ENCODE data around the gene TAAR8. TPM values are rescaled to one million over a fixed set of nuclear protein-coding genes. Genes with fewer than 3 reads are reported as not detected.
A peak's percentile ranks its signal among the peaks of the same experiment; 100 is the strongest.

TAAR8 gene
- total and polyA plus RNA-seq, 2 donors (not counting 1 experiment from before 2014, with no cell fraction given), result not detected

DNA sequence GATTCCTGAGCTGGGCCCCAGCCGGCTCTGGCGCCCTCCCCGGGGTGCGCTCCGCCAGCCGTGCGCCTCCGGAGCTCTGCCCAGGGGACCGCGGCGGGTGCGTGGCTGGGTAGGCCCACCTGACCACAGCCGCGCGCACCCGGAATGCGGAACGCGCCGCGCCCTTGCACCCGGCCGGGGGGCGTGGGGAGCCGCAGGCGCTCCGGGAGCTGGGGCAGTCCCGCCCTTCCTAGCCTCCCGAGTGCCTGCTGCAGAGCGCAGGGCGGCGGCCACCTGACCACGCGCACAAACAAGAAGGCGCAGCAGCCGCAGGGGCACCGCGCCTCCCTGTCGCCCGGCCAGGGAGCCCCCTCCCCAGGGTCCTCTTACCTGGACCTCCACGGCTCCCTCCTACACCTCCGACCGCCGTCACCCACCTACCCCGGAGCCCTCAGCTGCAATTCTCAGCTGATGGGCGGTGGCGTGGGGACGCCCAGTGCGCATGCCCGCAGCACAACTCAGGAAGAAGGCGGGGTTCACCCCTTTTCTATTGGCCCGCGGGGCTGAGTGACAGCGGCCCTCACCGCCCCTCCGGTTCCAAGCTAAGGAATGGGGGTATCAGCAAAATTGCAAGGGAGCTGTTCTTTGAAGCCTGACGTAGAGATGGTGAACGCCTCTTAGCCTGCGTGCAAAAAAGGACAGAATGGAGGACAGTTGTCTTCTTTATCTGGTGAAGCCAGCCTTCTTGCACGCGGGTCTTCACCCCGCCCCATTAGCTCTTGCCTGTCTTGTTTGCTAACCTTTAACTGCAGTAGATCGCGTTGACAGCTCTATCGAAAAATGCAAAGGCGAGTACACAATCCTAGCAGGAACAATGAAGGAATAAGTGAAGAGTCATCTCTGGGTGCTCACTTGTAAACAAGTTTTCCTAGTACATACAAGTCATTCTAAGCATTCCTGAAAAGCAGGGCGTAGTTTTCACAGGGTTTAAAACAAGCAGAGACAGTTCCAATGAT, 39.5 kb upstream of the TAAR8 start, which contains the start of gene STX7:
TSS of gene STX7 (minus strand) at position 479 of the 995 bp plus-strand sequence. CDS start 9,586 bp downstream, outside the sequence.
- ChIA-PET CTCF (interaction anchor here (0.8 to 8.5 kb wide), 13 partner anchors 12 to 310 kb away, joined by 3 to 81 read pairs (median 6); partner anchors contain the start of gene SLC18B1), POLR2A (interaction anchor here (1.0 to 2.7 kb wide), 12 partner anchors 12 to 301 kb away, joined by 3 to 27 read pairs (median 6); partner anchors contain the start of genes RPS12 and SLC18B1)
- no peaks in the 10 kb centered on the region for H3K27me3 ChIP-seq (replicated peaks in 1 of 4; ENCODE audit: control extremely low read depth in 1 of 4, control insufficient read depth in 3 of 4, insufficient read depth in 4 of 4, low read length in 3 of 4)
- intact Hi-C loops (cut with micrococcal nuclease), result loop anchor here (1.0 to 10.0 kb wide), 7 partner anchors 18 to 1448 kb away; partner anchors contain the start of genes EPB41L2, RPS12, SLC18B1 and TBPL1
- Mint-ChIP-seq H3K9me3 (ENCODE audit: insufficient read depth) (no peaks in the 10 kb centered on the region), H3K27me3 (no peaks in the 10 kb centered on the region), H3K4me1 (peaks cover 56% of the 10 kb centered on the region), H3K27ac (peak within 1 kb of the TSS; percentile 95), H3K4me3 (peak within 1 kb of the TSS; percentile 93)
- peaks cover 65% of the 10 kb centered on the region for H3K79me2 ChIP-seq (ENCODE audit: control insufficient read depth, insufficient read depth, low read length)
- under 1% methylated on average over 66 of the region's 67 CpGs for WGBS (ENCODE audit: insufficient coverage)
- no peaks in the 10 kb centered on the region for H3K9me3 ChIP-seq (ENCODE audit: control extremely low read depth in 1 of 3, control insufficient read depth in 2 of 3, insufficient read depth in 1 of 3, low read length in 2 of 3)
- peak within 1 kb of the TSS; percentile 90 to 92 for H3K27ac ChIP-seq (ENCODE audit: low read length in 2 of 2)
- peaks cover 27% of the 10 kb centered on the region for H4K20me1 ChIP-seq (ENCODE audit: control insufficient read depth, insufficient read depth, low read length, poor library complexity, severe bottlenecking)
- TF ChIP-seq, protein P1, sequence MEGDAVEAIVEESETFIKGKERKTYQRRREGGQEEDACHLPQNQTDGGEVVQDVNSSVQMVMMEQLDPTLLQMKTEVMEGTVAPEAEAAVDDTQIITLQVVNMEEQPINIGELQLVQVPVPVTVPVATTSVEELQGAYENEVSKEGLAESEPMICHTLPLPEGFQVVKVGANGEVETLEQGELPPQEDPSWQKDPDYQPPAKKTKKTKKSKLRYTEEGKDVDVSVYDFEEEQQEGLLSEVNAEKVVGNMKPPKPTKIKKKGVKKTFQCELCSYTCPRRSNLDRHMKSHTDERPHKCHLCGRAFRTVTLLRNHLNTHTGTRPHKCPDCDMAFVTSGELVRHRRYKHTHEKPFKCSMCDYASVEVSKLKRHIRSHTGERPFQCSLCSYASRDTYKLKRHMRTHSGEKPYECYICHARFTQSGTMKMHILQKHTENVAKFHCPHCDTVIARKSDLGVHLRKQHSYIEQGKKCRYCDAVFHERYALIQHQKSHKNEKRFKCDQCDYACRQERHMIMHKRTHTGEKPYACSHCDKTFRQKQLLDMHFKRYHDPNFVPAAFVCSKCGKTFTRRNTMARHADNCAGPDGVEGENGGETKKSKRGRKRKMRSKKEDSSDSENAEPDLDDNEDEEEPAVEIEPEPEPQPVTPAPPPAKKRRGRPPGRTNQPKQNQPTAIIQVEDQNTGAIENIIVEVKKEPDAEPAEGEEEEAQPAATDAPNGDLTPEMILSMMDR (IDR thresholded peaks at IDR 0.05), result peak; percentile 12
- TF ChIP-seq EZH2 (IDR thresholded peaks at IDR 0.05; ENCODE audit: borderline replicate concordance, insufficient read depth, low read depth, low read length, poor library complexity, severe bottlenecking), result no peak
- H3K36me3 ChIP-seq (replicated peaks in 1 of 2; ENCODE audit: control extremely low read depth in 1 of 2, control insufficient read depth in 1 of 2, extremely low read depth in 1 of 2, insufficient read depth in 2 of 2, low read length in 1 of 2), result peaks cover 8 to 18% of the 10 kb centered on the region in 2 experiments
- H2AFZ ChIP-seq (ENCODE audit: insufficient read depth, low read depth, low read length, poor library complexity, severe bottlenecking), result peak within 1 kb of the TSS; percentile 45
- peak; percentile 79 for ATAC-seq (ENCODE audit: low read depth)
- H3K4me2 ChIP-seq (replicated peaks; ENCODE audit: low read depth, low read length, poor library complexity, severe bottlenecking), result peak within 1 kb of the TSS; percentile 84
- peaks cover 33 to 36% of the 10 kb centered on the region in 2 donors for H3K4me1 ChIP-seq (ENCODE audit: control insufficient read depth in 2 of 2, insufficient read depth in 2 of 2, low read length in 2 of 2)
- peak within 1 kb of the TSS; percentile 73 for H3K9ac ChIP-seq (ENCODE audit: low read length)
- DNase-seq, result peak; percentile 94
- H3K4me3 ChIP-seq (ENCODE audit: control extremely low read depth in 1 of 5, extremely low read depth in 1 of 5, insufficient read depth in 1 of 5, low read depth in 2 of 5, low read length in 4 of 5), result peak within 1 kb of the TSS; percentile 59 to 98 (median 85)

Data from B cell (primary cell).